SK-N-SH (cell line): ENCODE results near the gene CADM1. TPM values are rescaled to one million over a fixed set of nuclear protein-coding genes. Genes with fewer than 3 reads are reported as not detected.

Experiments
- CTCF ChIA-PET: fragments of 300-600, 350-600 bp; formaldehyde crosslinking; extraction: SDS; loops from one replicate; lab custom pipeline; 2021; lab: Yijun Ruan, JAX
- POLR2A ChIA-PET: fragments of 350-600 bp; sonication (Branson Sonifier 250); formaldehyde crosslinking; extraction: SDS; loops from one replicate; lab custom pipeline; 2020; ENCODE audit warnings: antibody characterized with exemption, inconsistent platforms; lab: Yijun Ruan, JAX
- DNase-seq: peaks from one replicate; pipeline ENCODE4 v3.0.0; 2012
- H2AFZ ChIP-seq: fragments of 200-600 bp; sonication (generic); 2 replicates; pipeline ENCODE4 v1.8.1; 2016; ENCODE audit warnings: antibody characterized with exemption, mild to moderate bottlenecking, low read depth
- H3F3A ChIP-seq: fragments of 200-600 bp; sonication (generic); replicated peaks from 2 replicates; pipeline ENCODE3; 2016; ENCODE audit warnings: antibody characterized with exemption, mild to moderate bottlenecking; ENCODE audit not compliant: insufficient read depth
- H3K27ac ChIP-seq, 2 experiments: fragments of 200-500 bp in 1 of 2; fragments of 200-600 bp in 1 of 2; sonication (Bioruptor generic) in 1 of 2; sonication (generic), shearing (Covaris generic) in 1 of 2; 2 replicates each; pipeline versions ENCODE4 v1.5.1 to v1.6.1; 2014 to 2016; ENCODE audit warnings: low read depth in 2 of 2, inconsistent platforms in 1 of 2, low read length in 1 of 2, mild to moderate bottlenecking in 1 of 2, mixed read lengths in 1 of 2
- H3K27me3 ChIP-seq: fragments of 200-600 bp; sonication (generic), shearing (Covaris generic); 2 replicates; pipeline ENCODE4 v1.6.1; 2016; ENCODE audit warnings: mixed run types; ENCODE audit not compliant: insufficient read depth
- H3K36me3 ChIP-seq, 2 experiments: fragments of 200-500 bp in 1 of 2; fragments of 200-600 bp in 1 of 2; sonication (Bioruptor generic) in 1 of 2; sonication (generic) in 1 of 2; replicated peaks in 1 of 2; 2 replicates each; pipeline versions ENCODE3 to v1.5.1; 2014 to 2016; ENCODE audit warnings: low read length in 1 of 2, mild to moderate bottlenecking in 1 of 2; ENCODE audit not compliant: insufficient read depth in 2 of 2, control insufficient read depth in 1 of 2
- H3K4me1 ChIP-seq, 2 experiments: fragments of 200-500 bp in 1 of 2; fragments of 200-600 bp in 1 of 2; sonication (Bioruptor generic) in 1 of 2; sonication (generic), shearing (Covaris generic) in 1 of 2; 2 replicates each; pipeline versions ENCODE4 v1.5.1 to v1.6.1; 2014 to 2016; ENCODE audit warnings: low read depth in 1 of 2, low read length in 1 of 2, mixed run types in 1 of 2; ENCODE audit not compliant: insufficient read depth in 2 of 2, control insufficient read depth in 1 of 2
- H3K4me2 ChIP-seq: fragments of 200-600 bp; sonication (generic), shearing (Covaris generic); 2 replicates; pipeline ENCODE4 v1.6.1; 2017; ENCODE audit warnings: mixed run types
- H3K4me3 ChIP-seq, 2 experiments: fragments of 200-500 bp in 1 of 2; fragments of 200-600 bp in 1 of 2; sonication (Bioruptor generic) in 1 of 2; sonication (generic), shearing (Covaris generic) in 1 of 2; 2 replicates each; pipeline versions ENCODE4 v1.5.1 to v1.8.1; 2014 to 2016; ENCODE audit warnings: low read depth in 2 of 2, inconsistent platforms in 1 of 2, low read length in 1 of 2, mild to moderate bottlenecking in 1 of 2, mixed read lengths in 1 of 2, moderate library complexity in 1 of 2
- H3K79me2 ChIP-seq: fragments of 200-600 bp; sonication (generic); 2 replicates; pipeline ENCODE4 v1.8.1; 2017; ENCODE audit warnings: mild to moderate bottlenecking; ENCODE audit not compliant: insufficient read depth
- H3K9ac ChIP-seq: fragments of 200-600 bp; sonication (generic); 2 replicates; pipeline ENCODE4 v1.6.1; 2017; ENCODE audit warnings: mixed run types
- H3K9me2 ChIP-seq: fragments of 200-600 bp; sonication (generic); 2 replicates; pipeline ENCODE4 v1.6.1; 2017; ENCODE audit warnings: mixed run types
- H3K9me3 ChIP-seq: fragments of 200-600 bp; sonication (generic); 2 replicates; pipeline ENCODE4 v1.6.1; 2017; ENCODE audit warnings: mixed run types, mild to moderate bottlenecking, moderate library complexity
- H4K20me1 ChIP-seq: fragments of 200-600 bp; sonication (generic); 2 replicates; pipeline ENCODE4 v1.6.1; 2017; ENCODE audit warnings: mild to moderate bottlenecking, mixed run types; ENCODE audit not compliant: insufficient read depth
- CHD2 ChIP-seq: fragments of 150-350 bp; IDR thresholded peaks from 2 replicates; pipeline ENCODE4 v1.6.1; 2018; ENCODE audit warnings: low read length; ENCODE audit not compliant: partially characterized antibody
- EP300 ChIP-seq, 2 experiments: IDR thresholded peaks; 2 replicates each; pipeline versions ENCODE4 v1.4.0 to v1.6.1; 2012; ENCODE audit warnings: borderline replicate concordance in 1 of 2, low read depth in 1 of 2, low read length in 1 of 2
- EZH2phosphoT487 ChIP-seq: fragments of 200-600 bp; sonication (generic); IDR thresholded peaks from 2 replicates; pipeline ENCODE4 v1.6.1; 2017; ENCODE audit warnings: low read depth, mixed run types, mild to moderate bottlenecking, antibody characterized with exemption, moderate library complexity, borderline replicate concordance
- FOXM1 ChIP-seq: IDR thresholded peaks from 2 replicates; pipeline ENCODE4 v1.4.0; 2012; ENCODE audit warnings: low read depth, mild to moderate bottlenecking
- IRF3 ChIP-seq: fragments of 150-350 bp; IDR thresholded peaks from 2 replicates; pipeline ENCODE4 v1.6.1; 2016; ENCODE audit warnings: mild to moderate bottlenecking, low read depth, low read length
- JUND ChIP-seq: IDR thresholded peaks from 2 replicates; pipeline ENCODE4 v1.4.0; 2012
- MAX ChIP-seq: IDR thresholded peaks from 2 replicates; pipeline ENCODE4 v1.4.0; 2012; ENCODE audit warnings: low read depth
- MXI1 ChIP-seq: IDR thresholded peaks from 2 replicates; pipeline ENCODE4 v1.6.1; 2012; ENCODE audit warnings: mild to moderate bottlenecking, low read depth, low read length, improper control_type of control experiment
- NFIC ChIP-seq: IDR thresholded peaks from 2 replicates; pipeline ENCODE4 v1.4.0; 2012; ENCODE audit warnings: borderline replicate concordance
- NRF1 ChIP-seq: IDR thresholded peaks from 2 replicates; pipeline ENCODE4 v1.6.1; 2012; ENCODE audit warnings: low read depth, mild to moderate bottlenecking, low read length
- PBX3 ChIP-seq: IDR thresholded peaks from 2 replicates; pipeline ENCODE4; 2012
- RAD21 ChIP-seq: IDR thresholded peaks from 2 replicates; pipeline ENCODE4 v1.6.1; 2012; ENCODE audit warnings: mild to moderate bottlenecking, low read length
- RXRA ChIP-seq: IDR thresholded peaks from 2 replicates; pipeline ENCODE4 v1.4.0; 2012; ENCODE audit warnings: low read depth, mild to moderate bottlenecking, borderline replicate concordance
- TAF1 ChIP-seq: IDR thresholded peaks from 2 replicates; pipeline ENCODE4 v1.6.1; 2012; ENCODE audit warnings: low read depth, mild to moderate bottlenecking, low read length, moderate library complexity, borderline replicate concordance
- TEAD4 ChIP-seq: IDR thresholded peaks from 2 replicates; pipeline ENCODE4 v1.4.0; 2012; ENCODE audit warnings: mild to moderate bottlenecking, borderline replicate concordance; ENCODE audit not compliant: insufficient read depth
- USF1 ChIP-seq: IDR thresholded peaks from 2 replicates; pipeline ENCODE4 v1.4.0; 2012; ENCODE audit warnings: low read depth, borderline replicate concordance
- USF2 ChIP-seq: fragments of 150-350 bp; IDR thresholded peaks from 2 replicates; pipeline ENCODE4 v1.6.1; 2017; ENCODE audit warnings: antibody characterized with exemption, low read length, low read depth, borderline replicate concordance
- ZBTB33 ChIP-seq: IDR thresholded peaks from 2 replicates; pipeline ENCODE4 v1.4.0; 2012; ENCODE audit warnings: low read depth, borderline replicate concordance
- WGBS: methylation state at CpG from one replicate; pipeline ENCODE4 v1.1.6; 2017; ENCODE audit warnings: low lambda C conversion rate; 5-methylcytosine and 5-hydroxymethylcytosine counted together
- polyA plus RNA-seq, 3 experiments: library from polyadenylated mRNA; depleted of rRNA; stranded (reverse); fragments of >200 nt; gene quantifications; 2 replicates each; pipeline ENCODE4 v1.2.3, GENCODE V29; 2012

The CADM1 gene
- polyA plus RNA-seq, 1 of the 3 experiments (the other 2 are of a cell fraction): 7.9 TPM

- Histone ChIP-seq H3K27me3 (no peaks in the 10 kb centered on the region; the same call in 1 of the 2 replicates), H3K9me2 (no peaks in the 10 kb centered on the region), H2AFZ (no peak overlapping the region), H4K20me1 (no peaks in the 10 kb centered on the region), H3F3A (no peaks in the 10 kb centered on the region), H3K4me2 (no peak overlapping the region), H3K9me3 (no peaks in the 10 kb centered on the region), H3K27ac (no peak overlapping the region), H3K4me1 (peaks cover 0 to 4% of the 10 kb centered on the region in 2 experiments; a peak in 1 of 4 replicates), H3K79me2 (no peaks in the 10 kb centered on the region), H3K9ac (no peak overlapping the region), H3K36me3 (no peaks in the 10 kb centered on the region), H3K4me3 (no peak overlapping the region)
- POLR2A ChIA-PET: interaction anchor here (0.7 kb wide), 1 partner anchor 36 kb away, joined by 3 read pairs; no protein-coding TSS in a partner anchor
- DNase-seq: no peak
- no peak for TF ChIP-seq USF2
- TF ChIP-seq CHD2: no peak
- no peak for TF ChIP-seq FOXM1
- no peak for TF ChIP-seq PBX3
- no peak for TF ChIP-seq RXRA
- TF ChIP-seq TAF1: no peak
- TF ChIP-seq RAD21: no peak
- TF ChIP-seq TEAD4: no peak
- TF ChIP-seq MXI1: no peak
- no peak for TF ChIP-seq ZBTB33
- CTCF ChIA-PET: interaction anchor here (1.1 to 2.5 kb wide), 2 partner anchors 13 to 18 kb away, joined by 3 to 10 read pairs; partner anchors contain the start of gene CADM1
- 63% methylated on average over 3 of the region's 3 CpGs for WGBS
Observed at GRCh38 chr11:115522302-115522701, 18.1 kb upstream of the CADM1 start.

- CTCF ChIA-PET: interaction anchor here (1.1 to 2.5 kb wide), 2 partner anchors 14 to 17 kb away, joined by 3 to 10 read pairs; partner anchors contain the start of gene CADM1
- Histone ChIP-seq H3K27me3 (no peaks in the 10 kb centered on the region; the same call in 1 of the 2 replicates), H3F3A (no peaks in the 10 kb centered on the region), H3K79me2 (no peaks in the 10 kb centered on the region), H3K4me3 (no peak overlapping the region), H4K20me1 (no peaks in the 10 kb centered on the region), H3K36me3 (no peaks in the 10 kb centered on the region), H3K9me2 (no peaks in the 10 kb centered on the region), H3K9me3 (no peaks in the 10 kb centered on the region), H3K4me2 (no peak overlapping the region), H3K4me1 (peaks cover 0 to 4% of the 10 kb centered on the region in 2 experiments; a peak in 1 of 4 replicates), H3K27ac (no peak overlapping the region), H3K9ac (no peak overlapping the region), H2AFZ (no peak overlapping the region)
- no peak for TF ChIP-seq MXI1
- TF ChIP-seq EZH2phosphoT487: no peak
- TF ChIP-seq EP300 (IDR thresholded peaks at IDR 0.05; ENCODE audit: borderline replicate concordance in 1 of 2, low read depth in 1 of 2, low read length in 1 of 2): no peak
- TF ChIP-seq USF1: no peak
- TF ChIP-seq FOXM1: no peak
- TF ChIP-seq PBX3: no peak
- no peak for TF ChIP-seq NRF1
- no peak for TF ChIP-seq RXRA
- TF ChIP-seq RAD21: no peak
- no peak for TF ChIP-seq JUND
- no peak for TF ChIP-seq NFIC
- TF ChIP-seq MAX: no peak
- TF ChIP-seq IRF3: no peak
- POLR2A ChIA-PET: no interaction called here
- DNase-seq: no peak
- WGBS: 21% methylated on average over 4 of the region's 4 CpGs
Observed at GRCh38 chr11:115521825-115522224, 17.6 kb upstream of the CADM1 start.
